HFFc6 (cell line): ENCODE data around the gene ATP6V0C. TPM values are rescaled to one million over a fixed set of nuclear protein-coding genes. Genes with fewer than 3 reads are reported as not detected.
A peak's percentile ranks its signal among the peaks of the same experiment; 100 is the strongest.

Source experiments
- DNase-seq: peaks from one replicate; pipeline ENCODE4 v3.0.0-alpha.2; 2018
- H3K27ac Mint-ChIP-seq: 2 replicates; pipeline ENCODE4 v1.8.0; 2020; ENCODE audit warnings: mild to moderate bottlenecking, mixed read lengths
- H3K27me3 Mint-ChIP-seq: 2 replicates; pipeline ENCODE4 v1.8.0; 2021; ENCODE audit warnings: mild to moderate bottlenecking, moderate library complexity, mixed read lengths; ENCODE audit not compliant: insufficient read depth
- H3K36me3 Mint-ChIP-seq: 2 replicates; pipeline ENCODE4 v1.8.0; 2021; ENCODE audit warnings: low read depth, mixed read lengths
- H3K4me1 Mint-ChIP-seq: 2 replicates; pipeline ENCODE4 v1.8.0; 2020; ENCODE audit warnings: low read depth, mixed read lengths
- H3K4me3 Mint-ChIP-seq: 2 replicates; pipeline ENCODE4 v1.8.0; 2020; ENCODE audit warnings: mild to moderate bottlenecking, moderate library complexity, mixed read lengths
- H3K9me3 Mint-ChIP-seq: 2 replicates; pipeline ENCODE4 v1.8.0; 2020; ENCODE audit warnings: mild to moderate bottlenecking, mixed read lengths
- total RNA-seq, 6 experiments: library from RNA; stranded (reverse); fragmentation: NEBNext Ultra II Directional; extraction: Animal tissue kit (Norgen Biotek cat#: 25700); gene quantifications; 2 replicates in 1 of 6; 3 replicates in 5 of 6; pipeline ENCODE4 v1.2.3, GENCODE V29; 2021
- TF ChIP-seq, protein P1 (sequence below): fragments of 200-600 bp; sonication (generic); IDR thresholded peaks from 2 replicates; pipeline ENCODE4 v1.5.0; 2021; ENCODE audit warnings: antibody characterized with exemption, mild to moderate bottlenecking

Gene ATP6V0C
- total RNA-seq, 6 experiments from 2014 or later, result 303 to 341 (median 309) TPM

DNA sequence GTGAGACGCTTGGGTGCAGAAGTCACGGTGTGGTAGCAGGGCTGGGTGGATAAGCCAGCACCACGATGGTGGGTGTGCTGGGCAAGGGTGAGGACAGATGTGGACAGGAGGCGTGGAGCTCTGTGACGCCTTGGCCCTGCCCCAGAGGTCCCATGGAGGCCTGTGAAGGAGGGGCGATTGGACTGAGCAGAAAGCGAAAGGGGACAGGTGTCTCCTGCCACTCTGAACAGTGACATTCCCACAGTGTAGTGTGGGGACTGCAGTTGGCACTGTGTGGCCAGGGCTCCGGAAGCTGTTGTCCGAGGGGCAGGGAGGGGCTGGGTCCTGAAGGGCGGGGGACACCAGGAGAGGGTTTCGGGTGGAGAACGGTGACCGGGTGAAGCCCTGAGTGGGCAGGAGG, 31.5 kb upstream of the ATP6V0C start:
- Mint-ChIP-seq H3K27ac (peak overlapping the region; percentile 97), H3K36me3 (no peaks in the 10 kb centered on the region), H3K27me3 (peaks cover 9% of the 10 kb centered on the region), H3K4me1 (peaks cover 33% of the 10 kb centered on the region), H3K9me3 (no peaks in the 10 kb centered on the region), H3K4me3 (peak overlapping the region; percentile 86)
- DNase-seq, result no peak
- TF ChIP-seq, protein P1, sequence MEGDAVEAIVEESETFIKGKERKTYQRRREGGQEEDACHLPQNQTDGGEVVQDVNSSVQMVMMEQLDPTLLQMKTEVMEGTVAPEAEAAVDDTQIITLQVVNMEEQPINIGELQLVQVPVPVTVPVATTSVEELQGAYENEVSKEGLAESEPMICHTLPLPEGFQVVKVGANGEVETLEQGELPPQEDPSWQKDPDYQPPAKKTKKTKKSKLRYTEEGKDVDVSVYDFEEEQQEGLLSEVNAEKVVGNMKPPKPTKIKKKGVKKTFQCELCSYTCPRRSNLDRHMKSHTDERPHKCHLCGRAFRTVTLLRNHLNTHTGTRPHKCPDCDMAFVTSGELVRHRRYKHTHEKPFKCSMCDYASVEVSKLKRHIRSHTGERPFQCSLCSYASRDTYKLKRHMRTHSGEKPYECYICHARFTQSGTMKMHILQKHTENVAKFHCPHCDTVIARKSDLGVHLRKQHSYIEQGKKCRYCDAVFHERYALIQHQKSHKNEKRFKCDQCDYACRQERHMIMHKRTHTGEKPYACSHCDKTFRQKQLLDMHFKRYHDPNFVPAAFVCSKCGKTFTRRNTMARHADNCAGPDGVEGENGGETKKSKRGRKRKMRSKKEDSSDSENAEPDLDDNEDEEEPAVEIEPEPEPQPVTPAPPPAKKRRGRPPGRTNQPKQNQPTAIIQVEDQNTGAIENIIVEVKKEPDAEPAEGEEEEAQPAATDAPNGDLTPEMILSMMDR, result no peak

GRCh38 chr16:2482708-2483534, 30.8 kb upstream of the ATP6V0C start:
- Mint-ChIP-seq H3K4me1 (peaks cover 32% of the 10 kb centered on the region), H3K36me3 (no peaks in the 10 kb centered on the region), H3K4me3 (peak overlapping the region; percentile 86), H3K27me3 (peaks cover 11% of the 10 kb centered on the region), H3K9me3 (no peaks in the 10 kb centered on the region), H3K27ac (peak overlapping the region; percentile 97)
- TF ChIP-seq, protein P1, result no peak
- peak; percentile 83 for DNase-seq

DNA sequence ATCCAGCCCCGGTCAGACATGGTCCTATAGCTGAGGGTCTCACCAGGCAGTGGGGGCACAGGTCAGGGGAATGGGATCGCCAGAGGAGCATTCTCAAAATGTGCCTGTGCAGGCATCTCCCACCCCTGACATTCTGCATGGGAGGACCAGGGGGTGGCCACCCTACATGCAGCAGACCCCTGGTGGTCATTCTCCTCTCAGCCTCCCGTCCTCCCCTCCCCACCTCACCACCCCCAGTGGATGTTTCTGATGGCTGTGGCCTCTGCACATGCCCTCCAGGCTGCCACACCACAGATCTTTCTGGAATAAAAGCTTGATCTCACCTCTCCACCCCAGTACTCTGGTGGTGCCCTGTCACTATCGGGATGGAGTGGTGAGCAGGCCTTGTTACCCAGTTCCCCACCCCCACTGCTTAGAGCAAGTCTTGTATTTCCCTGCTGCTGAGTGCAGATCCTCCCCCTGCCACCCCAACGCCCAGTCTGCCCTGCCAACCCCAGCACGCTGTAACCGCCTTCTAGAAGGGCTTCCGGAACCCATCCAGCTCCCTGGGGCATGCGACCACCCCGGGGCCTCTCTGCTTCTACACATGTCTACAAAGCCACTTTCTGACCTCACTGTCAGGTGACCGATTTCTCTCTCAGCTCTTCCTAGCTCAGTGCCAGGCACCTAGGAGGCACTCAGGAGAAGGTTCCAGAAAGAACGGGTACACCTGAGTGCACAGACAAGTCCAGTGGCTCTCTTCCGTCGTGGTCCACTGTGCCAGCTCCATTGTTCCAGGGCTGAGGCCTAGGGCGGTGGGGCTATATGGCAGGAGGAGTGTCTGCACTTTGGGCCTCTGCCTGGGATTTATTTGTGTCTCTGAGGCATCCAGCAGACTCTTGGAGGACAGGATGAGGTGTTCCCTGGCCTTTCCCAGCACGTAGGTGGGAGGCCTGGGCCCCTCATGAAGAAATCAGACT, 29.5 kb upstream of the ATP6V0C start:
- Mint-ChIP-seq H3K4me3 (no peak overlapping the region; the same call in 1 of the 2 replicates), H3K27ac (peak overlapping the region; percentile 97), H3K9me3 (no peaks in the 10 kb centered on the region), H3K36me3 (no peaks in the 10 kb centered on the region), H3K27me3 (peaks cover 11% of the 10 kb centered on the region), H3K4me1 (peaks cover 32% of the 10 kb centered on the region)
- TF ChIP-seq, protein P1, result 0 out of 2 replicates have a peak, but pooled peaks have one; percentile 20
- no peak for DNase-seq

DNA sequence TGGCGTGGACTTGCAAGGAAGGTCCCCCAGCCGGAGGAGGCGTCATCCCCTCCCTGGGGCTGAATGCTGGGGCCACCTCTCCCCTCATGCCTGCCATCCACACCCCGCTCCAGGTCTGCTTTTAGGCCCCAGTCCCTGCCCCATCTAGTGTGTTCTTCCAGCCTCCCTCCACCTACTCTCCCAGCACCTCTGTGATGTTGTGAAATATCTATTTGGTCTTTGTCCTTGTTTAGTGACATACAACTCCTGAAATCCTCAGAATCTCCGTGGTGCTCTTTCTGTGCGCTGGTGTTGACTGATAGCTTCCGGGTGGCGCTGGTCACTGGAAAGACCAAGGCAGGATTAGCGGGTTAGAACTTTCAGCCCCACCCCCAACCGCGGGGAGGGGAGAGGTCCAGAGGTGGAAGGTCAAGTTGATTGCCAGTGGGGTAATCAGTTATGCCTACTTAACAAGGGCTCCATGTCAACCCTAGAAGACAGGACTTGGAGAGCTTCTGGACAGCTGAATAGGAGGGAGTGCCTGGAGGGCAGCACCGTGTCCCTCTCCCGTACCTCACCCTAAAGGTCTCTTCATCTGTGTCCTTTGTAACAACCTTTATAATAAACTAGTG, 28.7 kb upstream of the ATP6V0C start:
- TF ChIP-seq, protein P1, result no peak
- no peak for DNase-seq
- Mint-ChIP-seq H3K27me3 (peaks cover 11% of the 10 kb centered on the region), H3K4me3 (no peak overlapping the region), H3K9me3 (no peaks in the 10 kb centered on the region), H3K4me1 (peaks cover 32% of the 10 kb centered on the region), H3K27ac (no peak overlapping the region), H3K36me3 (no peaks in the 10 kb centered on the region)

GRCh38 chr16:2485811-2486507, 27.8 kb upstream of the ATP6V0C start:
- Mint-ChIP-seq H3K4me1 (peaks cover 32% of the 10 kb centered on the region), H3K27me3 (peaks cover 11% of the 10 kb centered on the region), H3K4me3 (no peak overlapping the region), H3K9me3 (no peaks in the 10 kb centered on the region), H3K27ac (no peak overlapping the region), H3K36me3 (no peaks in the 10 kb centered on the region)
- TF ChIP-seq, protein P1, result no peak
- no peak for DNase-seq
